A549 (cell line): ENCODE results near the gene ZNF652. TPM values are rescaled to one million over a fixed set of nuclear protein-coding genes. Genes with fewer than 3 reads are reported as not detected.
"Not testable (repeated sequence)": the region's sequence is repeated elsewhere in the genome, so short reads cannot be mapped to it uniquely, and the experiment has no call there.

Experiments used
- ATAC-seq, 2 experiments: fragments of 200-7000 bp in 1 of 2; fragments of >200 bp in 1 of 2; cut with Nextera tagmentation in 1 of 2; cut with Tn5 transposase in 1 of 2; 3 replicates each; pipeline versions ENCODE4 v1.8.0 to v1.9.1; 2018 to 2020; ENCODE audit warnings: mild to moderate bottlenecking in 1 of 2, moderate library complexity in 1 of 2
- CTCF ChIA-PET: fragments of 300-600 bp; sonication (Branson Sonifier 250); formaldehyde crosslinking; extraction: SDS; loops from one replicate; lab custom pipeline; 2021; ENCODE audit warnings: antibody characterized with exemption, inconsistent platforms; lab: Yijun Ruan, JAX
- POLR2A ChIA-PET: fragments of 350-600 bp; formaldehyde crosslinking; extraction: SDS; loops from one replicate; lab custom pipeline; 2021; ENCODE audit warnings: antibody characterized with exemption, inconsistent platforms; lab: Yijun Ruan, JAX
- DNase-seq, 2 experiments: peaks; one replicate each; pipeline versions ENCODE4 v3.0.0 to v3.0.0-alpha.2; 2011 to 2016; ENCODE audit warnings: low read depth in 1 of 2, low spot score in 1 of 2
- FAIRE-seq: peaks from 2 replicates; lab custom pipeline; 2011; peaks lifted over from hg19 to GRCh38; lab: Jason Lieb, UNC
- H3K27ac ChIP-seq, 2 experiments: fragments of >200 bp; sonication (Bioruptor Twin); formaldehyde crosslinking; 3 replicates each; pipeline ENCODE4 v1.5.1; 2016 to 2017
- H3K4me1 ChIP-seq: fragments of >200 bp; sonication (Bioruptor Twin); formaldehyde crosslinking; 3 replicates; pipeline ENCODE4 v1.6.1; 2016
- H3K4me2 ChIP-seq: fragments of >200 bp; sonication (Bioruptor Twin); formaldehyde crosslinking; 3 replicates; pipeline ENCODE4 v1.6.1; 2016
- H3K4me3 ChIP-seq: fragments of >200 bp; sonication (Bioruptor Twin); formaldehyde crosslinking; 3 replicates; pipeline ENCODE4 v1.5.1; 2016
- H3K9me3 ChIP-seq: fragments of >200 bp; sonication (Bioruptor Twin); formaldehyde crosslinking; 3 replicates; pipeline ENCODE4 v1.6.1; 2016
- ATOH8 ChIP-seq: fragments of 250-450 bp; sonication (Bioruptor Pico); IDR thresholded peaks from 2 replicates; pipeline ENCODE4 v1.5.0; 2020; ENCODE audit warnings: low read depth, mild to moderate bottlenecking, moderate library complexity
- FOXS1 ChIP-seq: fragments of 250-450 bp; sonication (Bioruptor Pico); IDR thresholded peaks from 2 replicates; pipeline ENCODE4 v1.5.0; 2020; ENCODE audit warnings: mild to moderate bottlenecking, moderate library complexity
- HMGXB4 ChIP-seq: fragments of 250-450 bp; sonication (Bioruptor Pico); IDR thresholded peaks from 2 replicates; pipeline ENCODE4 v1.5.0; 2021; ENCODE audit warnings: mild to moderate bottlenecking, moderate library complexity, borderline replicate concordance
- HOXA7 ChIP-seq: fragments of 250-450 bp; sonication (Bioruptor Pico); IDR thresholded peaks from 2 replicates; pipeline ENCODE4 v1.5.0; 2020; ENCODE audit warnings: mild to moderate bottlenecking, moderate library complexity
- HOXB5 ChIP-seq: fragments of 250-450 bp; sonication (Bioruptor Pico); IDR thresholded peaks from 2 replicates; pipeline ENCODE4 v1.5.0; 2020; ENCODE audit warnings: mild to moderate bottlenecking, moderate library complexity
- JUN ChIP-seq, 2 experiments: fragments of >200 bp; sonication (Bioruptor Twin); formaldehyde crosslinking; IDR thresholded peaks; 2 replicates in 1 of 2; 3 replicates in 1 of 2; pipeline ENCODE4 v1.6.1; 2016 to 2017
- MAZ ChIP-seq: fragments of 150-350 bp; IDR thresholded peaks from 2 replicates; pipeline ENCODE4 v1.6.1; 2014; ENCODE audit warnings: antibody characterized with exemption, low read depth, low read length, borderline replicate concordance
- MYC ChIP-seq: IDR thresholded peaks from 2 replicates; pipeline ENCODE4 v1.6.1; 2012; ENCODE audit warnings: mild to moderate bottlenecking, inconsistent platforms, low read length, improper control_type of control experiment, borderline replicate concordance
- NPAS2 ChIP-seq: fragments of 250-450 bp; sonication (Bioruptor Pico); IDR thresholded peaks from 2 replicates; pipeline ENCODE4 v1.8.0; 2022; ENCODE audit warnings: mild to moderate bottlenecking, moderate library complexity, borderline replicate concordance
- NR3C1 ChIP-seq: fragments of >200 bp; sonication (Bioruptor Twin); formaldehyde crosslinking; IDR thresholded peaks from 3 replicates; pipeline ENCODE4 v1.6.1; 2017
- PBX3 ChIP-seq: IDR thresholded peaks from 2 replicates; pipeline ENCODE4 v1.6.1; 2012
- POLR2A ChIP-seq: IDR thresholded peaks from 2 replicates; pipeline ENCODE4 v1.6.1; 2012; ENCODE audit warnings: mild to moderate bottlenecking, low read length
- RARB ChIP-seq: fragments of 250-450 bp; sonication (Bioruptor Pico); IDR thresholded peaks from 2 replicates; pipeline ENCODE4 v1.8.0; 2021; ENCODE audit warnings: mild to moderate bottlenecking, moderate library complexity
- RCOR1 ChIP-seq: fragments of 150-350 bp; IDR thresholded peaks from 2 replicates; pipeline ENCODE4 v1.6.1; 2014; ENCODE audit warnings: antibody characterized with exemption, low read length, low read depth
- SMC3 ChIP-seq: fragments of >200 bp; sonication (Bioruptor Twin); formaldehyde crosslinking; IDR thresholded peaks from 3 replicates; pipeline ENCODE4 v1.6.1; 2018; ENCODE audit warnings: inconsistent platforms
- ZSCAN20 ChIP-seq: fragments of 250-450 bp; sonication (Bioruptor Pico); IDR thresholded peaks from 2 replicates; pipeline ENCODE4 v1.8.0; 2022; ENCODE audit warnings: mild to moderate bottlenecking, moderate library complexity
- WGBS: methylation state at CpG from one replicate; pipeline ENCODE4 v1.1.6; 2017; ENCODE audit errors: missing lambda C conversion rate; 5-methylcytosine and 5-hydroxymethylcytosine counted together
- polyA plus RNA-seq, 4 experiments: library from polyadenylated mRNA; depleted of rRNA in 3 of 4; stranded (reverse); fragments of >200 nt; fragmentation: RNase III in 1 of 4; extraction: RNeasy Plus Mini Kit Qiagen cat#74134 plus additional on column Dnase treatment in 1 of 4; gene quantifications; 2 replicates in 3 of 4; 3 replicates in 1 of 4; pipeline ENCODE4 v1.2.3, GENCODE V29; 2011 to 2017

Gene ZNF652
- polyA plus RNA-seq, 2 of the 4 experiments (the other 2 are of a cell fraction) = 5.7 to 14.8 TPM

GRCh38 chr17:49280918-49281317, 81.1 kb downstream of the ZNF652 start:
- H3K27ac ChIP-seq = no peak overlapping the region
- ATAC-seq (no peak), FAIRE-seq (no peak), DNase-seq (no peak)
- WGBS = 90% methylated on average over 4 of the region's 4 CpGs
- no peak for TF ChIP-seq JUN (IDR thresholded peaks at IDR 0.05)
- H3K9me3 ChIP-seq = peaks cover 11% of the 10 kb centered on the region
- H3K4me3 ChIP-seq = no peak overlapping the region
- ChIA-PET CTCF (interaction anchor here (0.6 to 6.2 kb wide), 6 partner anchors 10 to 276 kb away, joined by 3 to 36 read pairs (median 4); no protein-coding TSS in a partner anchor), POLR2A (interaction anchor here (0.6 kb wide), 1 partner anchor 13 kb away, joined by 5 read pairs; no protein-coding TSS in a partner anchor)
- H3K4me1 ChIP-seq = no peaks in the 10 kb centered on the region
- no peak overlapping the region for H3K4me2 ChIP-seq

DNA sequence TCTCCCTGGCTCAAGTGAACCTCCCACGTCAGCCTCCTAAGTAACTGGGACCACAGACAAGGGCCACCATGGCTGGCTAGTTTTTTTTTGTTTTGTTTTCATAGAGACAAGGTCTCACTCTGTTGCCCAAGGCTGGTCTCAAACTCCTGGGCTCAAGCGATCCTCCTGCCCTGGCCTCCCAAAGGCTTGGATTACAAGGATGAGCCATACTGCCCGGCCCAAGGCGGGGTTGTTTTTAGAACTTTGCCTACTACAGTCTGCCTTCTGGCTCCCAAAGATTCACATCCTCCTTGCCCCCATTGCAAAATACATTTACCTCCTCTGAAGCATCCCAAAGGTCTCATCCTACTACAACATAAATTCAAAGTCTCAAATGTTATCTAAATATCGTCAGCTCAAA, 82.0 kb downstream of the ZNF652 start:
- ChIA-PET POLR2A (no interaction called here), CTCF (interaction anchor here (1.5 to 6.2 kb wide), 2 partner anchors 11 to 22 kb away, joined by 4 to 36 read pairs; no protein-coding TSS in a partner anchor)
- H3K27ac ChIP-seq = no peak overlapping the region
- no peak overlapping the region for H3K4me3 ChIP-seq
- H3K4me2 ChIP-seq = no peak overlapping the region
- FAIRE-seq (no peak), DNase-seq (no peak), ATAC-seq (no peak)
- no peak for TF ChIP-seq HOXA7 (CRISPR knock-in tag)
- TF ChIP-seq FOXS1 (CRISPR knock-in tag) = no peak
- no peak for TF ChIP-seq PBX3
- TF ChIP-seq NR3C1 = no peak
- TF ChIP-seq RCOR1 = no peak
- TF ChIP-seq MYC = no peak
- TF ChIP-seq RARB (CRISPR knock-in tag) = no peak
- TF ChIP-seq SMC3 = no peak
- TF ChIP-seq JUN (IDR thresholded peaks at IDR 0.05) = no peak
- no peak for TF ChIP-seq ATOH8 (CRISPR knock-in tag)
- TF ChIP-seq ZSCAN20 (CRISPR knock-in tag) = no peak
- TF ChIP-seq MAZ = no peak
- H3K4me1 ChIP-seq = no peaks in the 10 kb centered on the region
- H3K9me3 ChIP-seq = peaks cover 11% of the 10 kb centered on the region
- 79% methylated on average over 5 of the region's 5 CpGs for WGBS

- H3K4me3 ChIP-seq, H3K4me2 ChIP-seq, DNase-seq, FAIRE-seq, ATAC-seq, H3K4me1 ChIP-seq, H3K27ac ChIP-seq, POLR2A ChIA-PET: not testable (repeated sequence)
- CTCF ChIA-PET = interaction anchor here (1.0 to 6.2 kb wide), 2 partner anchors 11 to 18 kb away, joined by 3 to 36 read pairs; no protein-coding TSS in a partner anchor
- H3K9me3 ChIP-seq = peaks cover 11% of the 10 kb centered on the region
- 83% methylated on average over 11 of the region's 11 CpGs for WGBS
Observed at GRCh38 chr17:49279263-49280015, 82.6 kb downstream of the ZNF652 start.

GRCh38 chr17:49278076-49278475, 84.0 kb downstream of the ZNF652 start:
- FAIRE-seq = no peak
- CTCF ChIA-PET = interaction anchor here (0.7 to 6.2 kb wide), 6 partner anchors 13 to 98 kb away, joined by 3 to 36 read pairs (median 3); no protein-coding TSS in a partner anchor
- 37% methylated on average over 3 of the region's 3 CpGs for WGBS

More at GRCh38 chr17:49278076-49278475, 84.0 kb downstream of the ZNF652 start:
- TF ChIP-seq HOXB5 = no peak
- no peak for TF ChIP-seq SMC3
- TF ChIP-seq NPAS2 = no peak
- TF ChIP-seq HMGXB4 (CRISPR knock-in tag) = no peak
- no peak for TF ChIP-seq POLR2A
- TF ChIP-seq, all 56 proteins: peak for 0
- no peak for DNase-seq
- no peak overlapping the region for H3K4me2 ChIP-seq
- H3K4me1 ChIP-seq = no peaks in the 10 kb centered on the region
- no peak overlapping the region for H3K27ac ChIP-seq
- ATAC-seq = peak in 1 of 2 experiments; percentile 27; a peak in 2 of 6 replicates
- H3K9me3 ChIP-seq = peaks cover 11% of the 10 kb centered on the region
- POLR2A ChIA-PET = no interaction called here
- no peak overlapping the region for H3K4me3 ChIP-seq
